ENCODE measurements around the gene CDC25B.

GRCh38 chr20:3803854-3804253, 7.7 kb downstream of the CDC25B start:
- TF ChIP-seq EZH2 (IDR thresholded peaks at IDR 0.05; ENCODE audit: insufficient read depth, poor library complexity, severe bottlenecking) (no peak), EZH2phosphoT487 (IDR thresholded peaks at IDR 0.05; ENCODE audit: insufficient read depth, low read depth) (no peak)
